Activated B cell treated with CpG ODN at 0.5 μM for 24 hours (primary cell): ENCODE data around the gene SMAGP. TPM values are rescaled to one million over a fixed set of nuclear protein-coding genes. Genes with fewer than 3 reads are reported as not detected.

Experiments
- ATAC-seq: fragments of 200-7000 bp; cut with Tn5 transposase; one replicate; pipeline ENCODE4 v1.10.0; 2021; ENCODE audit warnings: low read depth, mild to moderate bottlenecking, moderate library complexity
- CTCF ChIA-PET: fragments of 350-600 bp; sonication (Branson Sonifier 250); formaldehyde crosslinking; loops from one replicate; lab custom pipeline; 2021; ENCODE audit warnings: antibody characterized with exemption; lab: Charles Lee
- POLR2A ChIA-PET: fragments of 350-600 bp; sonication (Branson Sonifier 250); formaldehyde crosslinking; loops from one replicate; lab custom pipeline; 2021; ENCODE audit warnings: antibody characterized with exemption; lab: Charles Lee
- DNase-seq: peaks from one replicate; pipeline ENCODE4 v3.0.0; 2022
- H3K27ac Mint-ChIP-seq: one replicate; pipeline ENCODE4 v1.8.0; 2020; ENCODE audit warnings: mixed read lengths
- H3K27me3 Mint-ChIP-seq: one replicate; pipeline ENCODE4 v1.8.0; 2021; ENCODE audit warnings: mixed read lengths
- H3K36me3 Mint-ChIP-seq: one replicate; pipeline ENCODE4 v1.8.0; 2021; ENCODE audit warnings: low read depth, mixed read lengths
- H3K4me1 Mint-ChIP-seq: one replicate; pipeline ENCODE4 v1.8.0; 2021; ENCODE audit warnings: mixed read lengths
- H3K4me3 Mint-ChIP-seq: one replicate; pipeline ENCODE4 v1.8.0; 2020; ENCODE audit warnings: mild to moderate bottlenecking, mixed read lengths
- H3K9me3 Mint-ChIP-seq: one replicate; pipeline ENCODE4 v1.8.0; 2020; ENCODE audit warnings: mixed read lengths
- CTCF ChIP-seq: fragments of 200-600 bp; IDR thresholded peaks from one replicate; pipeline ENCODE4 v1.8.0; 2022; ENCODE audit warnings: antibody characterized with exemption, mild to moderate bottlenecking
- intact Hi-C: fragments of 100-400 bp; cut with micrococcal nuclease; formaldehyde crosslinking; loops from one replicate; pipeline ENCODE4 v1.15.1; 2024
- total RNA-seq: library from RNA; stranded (reverse); gene quantifications from 2 replicates; pipeline ENCODE4 v1.2.3, GENCODE V29; 2022

The SMAGP gene
- total RNA-seq, 1 donor from 2014 or later: 11.5 TPM

DNA sequence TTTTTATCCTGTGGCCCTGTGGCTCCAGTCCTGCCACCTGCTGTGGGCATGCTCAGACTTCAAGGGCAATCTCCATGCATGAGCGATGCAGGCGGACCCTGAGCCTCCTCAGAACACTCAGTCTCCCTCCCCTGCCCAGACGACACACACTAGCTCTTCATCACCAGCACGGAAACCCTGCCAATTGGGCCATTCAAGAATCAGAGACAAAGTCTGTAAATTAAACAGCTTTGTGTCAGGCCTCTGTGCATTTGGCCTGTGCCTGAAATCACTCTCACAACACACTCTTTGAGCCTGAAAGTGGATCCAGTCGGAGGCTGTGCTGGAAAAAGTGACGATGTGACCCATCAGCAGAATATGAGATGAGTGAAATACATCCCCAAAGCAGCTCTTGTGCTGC is 64.9 kb downstream of the SMAGP start:
- Mint-ChIP-seq H3K9me3 (no peaks in the 10 kb centered on the region), H3K4me3 (no peak overlapping the region), H3K36me3 (peaks cover 9% of the 10 kb centered on the region), H3K27ac (no peak overlapping the region), H3K4me1 (no peaks in the 10 kb centered on the region), H3K27me3 (no peaks in the 10 kb centered on the region)
- ChIA-PET POLR2A (interaction anchor here (0.7 to 1.4 kb wide), 3 partner anchors 13 to 33 kb away, joined by 3 to 10 read pairs (median 5); partner anchors contain the start of genes DAZAP2 and POU6F1), CTCF (no interaction called here)
- no peak for ATAC-seq
- intact Hi-C loops: no loop called here
- no peak for DNase-seq
- no peak for TF ChIP-seq CTCF

- H3K9me3 Mint-ChIP-seq: no peaks in the 10 kb centered on the region
- ATAC-seq (no peak), DNase-seq (no peak)
- H3K4me1 Mint-ChIP-seq: no peaks in the 10 kb centered on the region
- H3K27ac Mint-ChIP-seq: no peak overlapping the region
- intact Hi-C loops: no loop called here
- peaks cover 12% of the 10 kb centered on the region for H3K36me3 Mint-ChIP-seq
- H3K27me3 Mint-ChIP-seq: no peaks in the 10 kb centered on the region
- no peak overlapping the region for H3K4me3 Mint-ChIP-seq
- ChIA-PET POLR2A (no interaction called here), CTCF (no interaction called here)
- TF ChIP-seq CTCF: no peak
Measured at GRCh38 chr12:51202718-51203117, 67.5 kb downstream of the SMAGP start.

- CTCF ChIA-PET: no interaction called here
- no peak for ATAC-seq
Measured at GRCh38 chr12:51200806-51201205, 69.4 kb downstream of the SMAGP start.

GRCh38 chr12:51200156-51200555 is 70.1 kb downstream of the SMAGP start:
- ChIA-PET CTCF (no interaction called here), POLR2A (no interaction called here)
- intact Hi-C loops: no loop called here
- H3K36me3 Mint-ChIP-seq: peaks cover 16% of the 10 kb centered on the region
- H3K9me3 Mint-ChIP-seq: no peaks in the 10 kb centered on the region
- no peak overlapping the region for H3K27ac Mint-ChIP-seq
- no peak overlapping the region for H3K4me3 Mint-ChIP-seq
- no peak for ATAC-seq
- no peak for TF ChIP-seq CTCF
- H3K27me3 Mint-ChIP-seq: no peaks in the 10 kb centered on the region
- no peaks in the 10 kb centered on the region for H3K4me1 Mint-ChIP-seq
- DNase-seq: no peak

More at GRCh38 chr12:51200806-51201205, 69.4 kb downstream of the SMAGP start:
- Mint-ChIP-seq H3K27me3 (no peaks in the 10 kb centered on the region), H3K4me3 (no peak overlapping the region), H3K9me3 (no peaks in the 10 kb centered on the region), H3K36me3 (peaks cover 16% of the 10 kb centered on the region), H3K27ac (no peak overlapping the region), H3K4me1 (no peaks in the 10 kb centered on the region)
- no peak for TF ChIP-seq CTCF
- intact Hi-C loops: no loop called here
- POLR2A ChIA-PET: no interaction called here
- DNase-seq: no peak

- ChIA-PET POLR2A (no interaction called here), CTCF (no interaction called here)
- Mint-ChIP-seq H3K4me1 (no peaks in the 10 kb centered on the region), H3K36me3 (peaks cover 16% of the 10 kb centered on the region), H3K9me3 (no peaks in the 10 kb centered on the region), H3K27me3 (no peaks in the 10 kb centered on the region), H3K4me3 (no peak overlapping the region), H3K27ac (no peak overlapping the region)
- TF ChIP-seq CTCF: no peak
- ATAC-seq (no peak), DNase-seq (no peak)
- intact Hi-C loops: no loop called here
Measured at GRCh38 chr12:51199366-51199945, 70.8 kb downstream of the SMAGP start.
